Limb (tissue), 2 donors: ENCODE measurements around the gene ANOS1.

Experiments used
- DNase-seq, 2 donors: peaks; one replicate each; pipeline ENCODE4 v3.0.0-alpha.2; 2016; ENCODE audit errors: extremely low spot score in 2 of 2

ANOS1 gene

GRCh38 chrX:8720136-8720535 is 11.8 kb downstream of the ANOS1 start:
- no peak for DNase-seq

DNA sequence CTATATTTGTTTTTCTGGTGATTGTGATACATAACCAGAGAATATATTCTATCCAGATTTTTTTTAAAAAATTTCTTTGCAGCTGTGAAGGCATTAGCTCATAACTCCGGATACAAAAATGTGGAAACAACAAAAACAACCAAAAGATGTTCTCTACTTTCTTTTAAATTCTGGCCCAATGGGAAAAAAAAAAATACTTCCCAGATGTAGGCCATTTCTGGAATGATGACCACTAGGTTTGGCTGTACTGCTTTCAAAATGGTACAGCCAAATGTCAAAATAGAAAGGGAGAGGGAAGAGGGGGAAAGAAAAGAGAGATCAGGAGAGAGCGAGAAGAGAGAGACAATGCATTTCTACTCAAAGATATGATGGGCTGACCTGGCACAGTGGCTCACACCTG is 14.6 kb downstream of the ANOS1 start:
- DNase-seq: no peak

- no peak for DNase-seq
Measured at GRCh38 chrX:8714164-8714563, 17.8 kb downstream of the ANOS1 start.

DNA sequence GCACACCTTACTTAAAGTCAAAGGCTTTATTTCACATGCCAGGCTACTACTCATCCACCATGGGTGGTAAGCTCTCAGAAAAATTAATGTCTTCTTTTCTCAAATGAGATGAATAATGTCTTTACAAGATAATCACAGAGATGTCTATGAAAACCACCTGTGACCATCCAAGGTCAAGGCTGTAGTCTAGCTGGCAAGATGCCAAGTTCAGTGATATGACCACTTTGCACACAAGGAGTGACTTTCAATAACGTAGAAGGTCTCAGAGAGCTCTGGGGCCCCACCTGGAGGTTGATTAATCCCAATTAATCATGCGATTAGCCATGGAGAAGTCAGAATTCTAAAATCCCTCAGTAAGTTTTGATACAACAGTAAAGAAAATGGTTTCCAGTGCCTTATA is 20.5 kb downstream of the ANOS1 start:
- DNase-seq: no peak

- no peak for DNase-seq
Measured at GRCh38 chrX:8704184-8704583, 27.8 kb downstream of the ANOS1 start.

DNA sequence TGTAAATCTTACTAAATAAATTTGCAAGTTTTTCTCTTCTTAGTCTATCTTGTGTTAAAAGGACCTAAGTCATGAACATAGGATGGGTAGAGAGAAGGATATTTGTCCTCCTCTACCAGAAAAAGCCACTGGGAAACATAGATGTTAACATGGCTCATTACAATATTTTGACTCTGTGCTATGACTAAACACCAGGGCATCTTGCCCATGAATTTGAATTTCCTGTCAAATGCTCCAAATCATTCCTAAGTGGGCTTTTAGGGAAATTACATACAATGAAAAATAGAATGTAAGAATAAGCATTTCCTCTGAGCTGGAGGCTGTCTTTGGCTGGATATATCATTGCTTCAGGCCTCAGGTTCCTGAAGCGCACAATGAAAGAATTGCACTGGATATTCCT is 39.1 kb downstream of the ANOS1 start:
- no peak for DNase-seq

DNA sequence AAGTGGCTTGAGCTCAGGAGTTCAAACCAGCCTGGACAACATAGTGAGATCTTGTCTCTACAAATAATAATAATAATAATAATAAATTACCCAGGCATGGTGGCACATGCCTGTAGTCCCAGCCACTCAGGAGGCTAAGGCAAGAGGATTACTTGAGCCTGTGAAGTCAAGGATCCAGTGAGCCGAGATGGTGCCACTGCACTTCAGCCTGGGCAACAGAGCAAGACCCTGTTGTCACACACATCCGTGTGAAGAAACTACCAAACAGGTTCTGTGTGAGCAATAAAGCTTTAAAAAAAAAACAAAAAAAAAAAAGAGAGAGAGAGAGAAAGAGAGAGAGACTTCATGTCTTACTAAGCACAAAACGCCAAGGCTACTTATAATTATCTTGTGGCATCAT is 42.5 kb downstream of the ANOS1 start:
- DNase-seq: no peak

GRCh38 chrX:8688776-8689175 is 43.2 kb downstream of the ANOS1 start:
- no peak for DNase-seq

DNA sequence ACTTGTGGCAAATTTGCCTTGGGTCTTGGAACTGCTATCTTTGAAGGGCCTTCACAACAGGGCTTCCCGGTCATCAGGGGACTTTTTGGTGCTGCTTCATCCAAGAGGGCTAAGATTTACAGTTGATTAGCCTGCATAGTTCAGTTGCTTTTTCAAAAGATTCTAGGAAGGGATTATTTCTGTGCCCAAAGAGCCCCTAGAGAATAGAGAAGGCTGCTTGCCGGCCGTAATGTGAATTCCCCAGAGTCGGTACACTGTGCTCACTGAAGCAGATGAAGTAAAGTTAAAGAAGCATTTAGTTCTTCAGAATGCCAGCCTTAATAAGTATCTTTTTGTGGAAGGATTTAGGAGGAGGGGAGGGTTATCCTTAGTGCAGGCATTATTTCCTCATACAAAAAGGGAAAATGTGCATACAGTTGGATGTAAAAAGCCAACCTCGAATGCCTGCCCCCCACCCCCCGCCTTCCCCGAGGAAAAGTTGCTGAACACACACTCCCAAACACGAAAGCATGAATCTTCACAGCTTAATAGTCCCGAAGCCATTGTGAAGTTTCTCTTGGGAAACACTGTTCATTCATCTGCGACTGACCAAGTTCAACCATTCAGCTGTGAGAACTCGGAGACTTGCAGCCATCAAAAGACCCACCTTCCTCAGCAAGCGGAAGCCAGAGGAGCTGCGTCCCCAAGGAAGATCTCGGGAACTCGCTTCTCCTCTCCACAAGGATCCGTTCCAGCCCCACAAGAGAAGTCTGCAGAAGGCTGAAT is 47.6 kb downstream of the ANOS1 start:
- no peak for DNase-seq

GRCh38 chrX:8683687-8684086 is 48.2 kb downstream of the ANOS1 start:
- no peak for DNase-seq

DNA sequence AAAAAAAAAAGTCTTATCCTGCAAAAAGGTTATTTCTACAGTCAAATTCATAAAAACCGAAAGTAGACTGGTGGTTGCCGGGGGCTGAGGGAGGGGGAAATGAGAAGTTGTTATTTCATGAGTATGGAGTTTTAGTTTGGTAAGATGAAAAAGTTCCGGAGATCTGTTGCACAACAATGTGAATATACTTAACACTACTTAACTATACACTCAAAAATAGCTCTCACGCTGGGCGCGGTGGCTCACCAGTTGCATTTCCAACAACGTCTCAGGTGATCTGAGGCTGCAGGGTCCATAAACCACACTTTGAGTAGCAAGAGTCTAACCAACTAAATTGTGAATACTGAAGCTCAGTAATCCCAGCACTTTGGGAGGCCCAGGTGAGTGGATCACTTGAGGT is 52.4 kb downstream of the ANOS1 start:
- no peak for DNase-seq

GRCh38 chrX:8675006-8675630 is 56.8 kb downstream of the ANOS1 start:
- peak in 1 of 2 donors; percentile 47 for DNase-seq

- DNase-seq: peak in 1 of 2 donors; percentile 8
Measured at GRCh38 chrX:8673201-8673600, 58.7 kb downstream of the ANOS1 start.

GRCh38 chrX:8672176-8672575 is 59.8 kb downstream of the ANOS1 start:
- no peak for DNase-seq

DNA sequence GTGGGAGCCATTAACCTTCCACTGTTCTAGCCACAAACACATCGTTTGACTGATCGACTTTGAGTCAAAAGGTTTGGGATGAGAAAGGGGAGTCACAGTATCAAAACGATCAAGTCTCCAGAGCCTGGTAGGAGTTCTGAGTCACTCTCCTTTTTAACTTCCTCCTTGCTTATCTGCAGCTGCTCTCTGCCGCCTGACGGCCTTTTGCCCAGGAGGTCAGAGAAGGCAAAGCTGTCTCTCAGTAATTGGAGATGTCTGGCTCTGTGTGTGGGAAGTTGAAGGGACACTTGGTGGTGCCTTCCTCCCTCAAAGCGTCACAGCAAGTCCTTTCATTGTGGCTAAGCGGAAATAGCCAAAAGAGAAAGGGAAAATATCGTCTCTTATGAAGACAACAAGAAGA is 63.1 kb downstream of the ANOS1 start:
- DNase-seq: no peak

DNA sequence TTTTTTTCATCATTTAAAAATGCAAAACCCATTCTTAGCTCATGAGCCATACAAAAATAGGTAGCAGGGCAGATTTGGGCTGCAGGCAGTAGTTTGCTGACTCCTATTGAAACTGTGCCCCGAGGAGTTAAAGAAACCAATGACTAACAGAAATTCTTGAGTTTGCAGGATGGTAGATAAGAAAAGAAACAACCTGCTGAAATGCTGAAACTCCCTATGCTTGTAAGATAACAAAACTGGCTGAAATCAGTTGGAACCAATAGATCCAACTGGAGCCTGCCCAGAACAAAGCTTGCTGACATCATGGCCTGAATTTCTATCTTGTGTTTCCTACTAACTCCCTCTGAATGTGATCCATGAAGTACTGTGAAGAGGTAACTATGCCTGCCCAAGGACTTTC is 68.6 kb downstream of the ANOS1 start:
- DNase-seq: no peak

GRCh38 chrX:8657883-8658282 is 74.1 kb downstream of the ANOS1 start:
- no peak for DNase-seq

- DNase-seq: no peak
Measured at GRCh38 chrX:8653956-8654355, 78.0 kb downstream of the ANOS1 start.

- no peak for DNase-seq
Measured at GRCh38 chrX:8649969-8650368, 82.0 kb downstream of the ANOS1 start.

GRCh38 chrX:8647176-8647575 is 84.8 kb downstream of the ANOS1 start:
- no peak for DNase-seq

DNA sequence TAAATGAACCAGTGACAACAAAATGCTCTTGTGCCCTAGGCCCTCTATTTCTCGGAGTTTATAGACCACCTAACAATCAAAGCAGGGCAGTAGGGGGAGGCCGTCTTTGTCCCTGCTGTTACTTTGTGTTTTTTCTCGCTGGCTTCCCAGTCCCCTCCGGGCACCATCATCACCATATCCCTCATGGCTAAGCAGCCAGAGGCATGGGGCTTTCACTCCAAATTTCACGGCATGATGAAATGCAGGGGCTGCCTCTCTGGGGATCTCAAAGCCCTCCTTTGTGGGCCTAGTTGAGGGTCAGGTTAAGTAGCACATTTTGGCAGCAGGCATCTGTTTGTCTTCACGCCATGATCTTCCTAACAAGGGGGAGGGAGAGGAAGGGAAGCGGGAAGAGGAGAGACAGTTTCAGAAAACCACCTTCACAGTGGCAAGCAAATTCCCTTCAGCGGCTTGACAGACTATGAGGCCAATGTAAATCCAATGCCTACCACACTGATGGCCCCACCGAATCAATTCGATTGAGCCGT is 91.9 kb downstream of the ANOS1 start:
- peak in 1 of 2 donors; percentile 32 for DNase-seq

DNA sequence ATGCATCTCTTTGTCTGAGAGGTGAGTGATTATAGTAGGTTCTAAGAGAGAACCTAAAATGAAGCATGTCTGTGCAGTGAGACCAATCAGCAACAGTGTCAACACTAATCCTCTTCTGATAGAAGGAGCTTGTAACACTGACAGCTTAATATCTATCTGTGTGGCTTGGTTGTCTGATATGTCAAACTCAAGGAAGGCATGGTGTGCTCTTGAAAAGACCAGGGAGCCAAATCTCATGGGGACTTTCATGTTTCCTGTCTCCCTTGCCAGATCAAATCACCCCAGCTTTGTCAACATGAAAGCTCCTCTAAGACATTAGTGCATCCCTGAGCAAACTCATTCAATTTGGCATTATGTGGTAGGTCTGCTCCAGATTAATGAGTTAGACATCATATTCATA is 95.4 kb downstream of the ANOS1 start:
- DNase-seq: no peak

- DNase-seq: no peak
Measured at GRCh38 chrX:8635812-8636211, 96.1 kb downstream of the ANOS1 start.
